Measurements from ENCODE around the gene SEC16A. TPM values are rescaled to one million over a fixed set of nuclear protein-coding genes. Genes with fewer than 3 reads are reported as not detected.

The SEC16A gene
- total RNA-seq, 1 donor from 2014 or later: 94.5 TPM

GRCh38 chr9:136466155-136466541 lies 16.7 kb downstream of the SEC16A start:
- H3K4me1 Mint-ChIP-seq (ENCODE audit: low read depth, unreplicated experiment): no peaks in the 10 kb centered on the region
- H3K9me3 ChIP-seq (ENCODE audit: insufficient read depth, low read depth, low read length): no peaks in the 10 kb centered on the region
- no peaks in the 10 kb centered on the region for H3K27me3 ChIP-seq (ENCODE audit: insufficient read depth, low read length)
- no peak overlapping the region for H2AFZ ChIP-seq (ENCODE audit: low read depth, low read length)
- DNase-seq (ENCODE audit: low read depth): no peak
- FAIRE-seq: no peak
- H3K27me3 Mint-ChIP-seq (ENCODE audit: low read depth, unreplicated experiment): no peaks in the 10 kb centered on the region
- H3K36me3 ChIP-seq (ENCODE audit: insufficient read depth, low read length): peaks cover 55% of the 10 kb centered on the region
- no peaks in the 10 kb centered on the region for H3K9me3 Mint-ChIP-seq (ENCODE audit: unreplicated experiment)
- TF ChIP-seq EZH2 (IDR thresholded peaks at IDR 0.05; ENCODE audit: insufficient read depth, low read length): no peak
- TF ChIP-seq, protein P1, sequence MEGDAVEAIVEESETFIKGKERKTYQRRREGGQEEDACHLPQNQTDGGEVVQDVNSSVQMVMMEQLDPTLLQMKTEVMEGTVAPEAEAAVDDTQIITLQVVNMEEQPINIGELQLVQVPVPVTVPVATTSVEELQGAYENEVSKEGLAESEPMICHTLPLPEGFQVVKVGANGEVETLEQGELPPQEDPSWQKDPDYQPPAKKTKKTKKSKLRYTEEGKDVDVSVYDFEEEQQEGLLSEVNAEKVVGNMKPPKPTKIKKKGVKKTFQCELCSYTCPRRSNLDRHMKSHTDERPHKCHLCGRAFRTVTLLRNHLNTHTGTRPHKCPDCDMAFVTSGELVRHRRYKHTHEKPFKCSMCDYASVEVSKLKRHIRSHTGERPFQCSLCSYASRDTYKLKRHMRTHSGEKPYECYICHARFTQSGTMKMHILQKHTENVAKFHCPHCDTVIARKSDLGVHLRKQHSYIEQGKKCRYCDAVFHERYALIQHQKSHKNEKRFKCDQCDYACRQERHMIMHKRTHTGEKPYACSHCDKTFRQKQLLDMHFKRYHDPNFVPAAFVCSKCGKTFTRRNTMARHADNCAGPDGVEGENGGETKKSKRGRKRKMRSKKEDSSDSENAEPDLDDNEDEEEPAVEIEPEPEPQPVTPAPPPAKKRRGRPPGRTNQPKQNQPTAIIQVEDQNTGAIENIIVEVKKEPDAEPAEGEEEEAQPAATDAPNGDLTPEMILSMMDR (IDR thresholded peaks at IDR 0.05; ENCODE audit: insufficient read depth, low read depth, low read length): no peak
- H3K4me2 ChIP-seq (ENCODE audit: low read length): no peak overlapping the region
- no peak overlapping the region for H3K27ac ChIP-seq (ENCODE audit: low read depth, low read length)
- H3K36me3 Mint-ChIP-seq (ENCODE audit: low read depth, unreplicated experiment): peaks cover 9% of the 10 kb centered on the region
- no peak overlapping the region for H3K4me3 ChIP-seq (ENCODE audit: insufficient read depth, low read depth, low read length)
- H3K4me1 ChIP-seq (ENCODE audit: insufficient read depth, low read length): no peaks in the 10 kb centered on the region
- H3K4me3 Mint-ChIP-seq (ENCODE audit: unreplicated experiment): no peak overlapping the region
- H3K27ac Mint-ChIP-seq (ENCODE audit: unreplicated experiment): no peak overlapping the region
- H4K20me1 ChIP-seq (ENCODE audit: insufficient read depth, low read length): peaks cover 87% of the 10 kb centered on the region
- peaks cover 68% of the 10 kb centered on the region for H3K79me2 ChIP-seq (ENCODE audit: insufficient read depth, low read length)
- no peak overlapping the region for H3K9ac ChIP-seq (ENCODE audit: low read length)

DNA sequence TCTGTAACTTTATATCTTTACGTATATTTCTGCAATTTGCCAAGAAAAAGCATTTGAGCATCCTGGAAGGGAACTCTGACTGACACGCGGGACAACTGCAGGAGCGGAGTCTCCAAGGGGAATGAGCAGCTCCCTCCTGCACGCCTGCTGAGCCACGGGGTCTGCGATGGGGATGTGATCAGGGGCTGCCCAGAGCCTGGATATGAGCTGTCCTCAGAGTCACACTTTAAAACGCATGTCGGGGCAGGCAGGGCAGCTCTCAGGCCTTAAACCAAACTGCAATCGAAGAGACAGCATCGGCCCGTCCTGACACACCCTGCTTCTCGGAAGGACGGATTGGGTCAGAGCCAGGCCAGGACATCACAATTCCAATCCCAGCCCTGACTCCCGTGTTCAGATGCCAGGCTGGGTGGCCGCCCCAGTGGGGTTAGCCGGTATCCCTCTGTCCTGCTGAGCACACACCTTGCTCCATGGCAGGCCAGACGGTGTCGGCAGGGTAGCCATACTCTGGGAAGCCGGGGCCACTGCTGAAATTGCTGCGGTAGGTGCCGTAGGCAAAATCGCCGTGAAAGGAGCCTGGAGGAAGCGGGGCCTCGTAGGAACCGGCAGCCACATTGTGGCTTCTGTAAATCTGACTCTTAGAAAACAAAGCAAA lies 17.2 kb downstream of the SEC16A start:
- no peak overlapping the region for H3K27ac Mint-ChIP-seq (ENCODE audit: unreplicated experiment)
- H3K79me2 ChIP-seq (ENCODE audit: insufficient read depth, low read length): peaks cover 67% of the 10 kb centered on the region
- FAIRE-seq: no peak

GRCh38 chr9:136464241-136464640 lies 18.6 kb downstream of the SEC16A start:
- no peaks in the 10 kb centered on the region for H3K4me1 ChIP-seq (ENCODE audit: insufficient read depth, low read length)
- H3K4me3 Mint-ChIP-seq (ENCODE audit: unreplicated experiment): no peak overlapping the region
- H3K27me3 ChIP-seq (ENCODE audit: insufficient read depth, low read length): no peaks in the 10 kb centered on the region
- peaks cover 60% of the 10 kb centered on the region for H3K36me3 ChIP-seq (ENCODE audit: insufficient read depth, low read length)
- peaks cover 53% of the 10 kb centered on the region for H3K79me2 ChIP-seq (ENCODE audit: insufficient read depth, low read length)
- no peaks in the 10 kb centered on the region for H3K9me3 ChIP-seq (ENCODE audit: insufficient read depth, low read depth, low read length)
- H2AFZ ChIP-seq (ENCODE audit: low read depth, low read length): no peak overlapping the region
- H4K20me1 ChIP-seq (ENCODE audit: insufficient read depth, low read length): peaks cover 81% of the 10 kb centered on the region
- H3K27ac ChIP-seq (ENCODE audit: low read depth, low read length): no peak overlapping the region
- H3K9ac ChIP-seq (ENCODE audit: low read length): no peak overlapping the region
- no peak for FAIRE-seq
- no peak overlapping the region for H3K27ac Mint-ChIP-seq (ENCODE audit: unreplicated experiment)
- H3K9me3 Mint-ChIP-seq (ENCODE audit: unreplicated experiment): no peaks in the 10 kb centered on the region
- no peak overlapping the region for H3K4me3 ChIP-seq (ENCODE audit: insufficient read depth, low read depth, low read length)
- TF ChIP-seq EZH2 (IDR thresholded peaks at IDR 0.05; ENCODE audit: insufficient read depth, low read length): no peak
- TF ChIP-seq, protein P1 (IDR thresholded peaks at IDR 0.05; ENCODE audit: insufficient read depth, low read depth, low read length): no peak
- H3K27me3 Mint-ChIP-seq (ENCODE audit: low read depth, unreplicated experiment): no peaks in the 10 kb centered on the region
- H3K36me3 Mint-ChIP-seq (ENCODE audit: low read depth, unreplicated experiment): peaks cover 9% of the 10 kb centered on the region
- DNase-seq (ENCODE audit: low read depth): no peak
- H3K4me2 ChIP-seq (ENCODE audit: low read length): no peak overlapping the region
- H3K4me1 Mint-ChIP-seq (ENCODE audit: low read depth, unreplicated experiment): no peaks in the 10 kb centered on the region

More for the DNA sequence above, 17.2 kb downstream of the SEC16A start:
- Histone ChIP-seq H4K20me1 (ENCODE audit: insufficient read depth, low read length) (peaks cover 86% of the 10 kb centered on the region), H3K9me3 (ENCODE audit: insufficient read depth, low read depth, low read length) (no peaks in the 10 kb centered on the region), H3K27ac (ENCODE audit: low read depth, low read length) (no peak overlapping the region), H3K9ac (ENCODE audit: low read length) (no peak overlapping the region), H3K27me3 (ENCODE audit: insufficient read depth, low read length) (no peaks in the 10 kb centered on the region), H3K4me2 (ENCODE audit: low read length) (no peak overlapping the region), H3K4me1 (ENCODE audit: insufficient read depth, low read length) (no peaks in the 10 kb centered on the region), H3K4me3 (ENCODE audit: insufficient read depth, low read depth, low read length) (no peak overlapping the region), H2AFZ (ENCODE audit: low read depth, low read length) (no peak overlapping the region), H3K36me3 (ENCODE audit: insufficient read depth, low read length) (peaks cover 57% of the 10 kb centered on the region)
- no peak for DNase-seq (ENCODE audit: low read depth)
- Mint-ChIP-seq H3K4me3 (ENCODE audit: unreplicated experiment) (no peak overlapping the region), H3K36me3 (ENCODE audit: low read depth, unreplicated experiment) (peaks cover 7% of the 10 kb centered on the region), H3K27me3 (ENCODE audit: low read depth, unreplicated experiment) (no peaks in the 10 kb centered on the region), H3K9me3 (ENCODE audit: unreplicated experiment) (no peaks in the 10 kb centered on the region), H3K4me1 (ENCODE audit: low read depth, unreplicated experiment) (no peaks in the 10 kb centered on the region)
- TF ChIP-seq, protein P1 (IDR thresholded peaks at IDR 0.05; ENCODE audit: insufficient read depth, low read depth, low read length): no peak
